Neuronal stem cell (in vitro differentiated cells): ENCODE results near the gene SNRPB.

Experiments used
- DNase-seq: peaks from one replicate; pipeline ENCODE4 v3.0.0-alpha.2; 2013; ENCODE audit warnings: low spot score
- H2AFZ ChIP-seq: one replicate; pipeline ENCODE4 v1.6.1; 2013; ENCODE audit warnings: mild to moderate bottlenecking, low read length, inconsistent platforms
- H2AK5ac ChIP-seq: 2 replicates; pipeline ENCODE4 v1.6.1; 2013; ENCODE audit warnings: low read depth, mild to moderate bottlenecking, inconsistent platforms, low read length, moderate library complexity, mixed read lengths
- H2BK120ac ChIP-seq: 2 replicates; pipeline ENCODE4 v1.6.1; 2013; ENCODE audit warnings: low read depth, mild to moderate bottlenecking, inconsistent platforms, low read length, moderate library complexity, mixed read lengths
- H2BK12ac ChIP-seq: one replicate; pipeline ENCODE4 v1.6.1; 2013; ENCODE audit warnings: low read length, inconsistent platforms
- H2BK15ac ChIP-seq: 2 replicates; pipeline ENCODE4 v1.6.1; 2013; ENCODE audit warnings: mild to moderate bottlenecking, low read length, inconsistent platforms, mixed read lengths
- H2BK5ac ChIP-seq: one replicate; pipeline ENCODE4 v1.6.1; 2013; ENCODE audit warnings: inconsistent platforms, mild to moderate bottlenecking, low read length, moderate library complexity
- H3K14ac ChIP-seq: one replicate; pipeline ENCODE4 v1.6.1; 2013; ENCODE audit warnings: low read length, inconsistent platforms
- H3K18ac ChIP-seq: 2 replicates; pipeline ENCODE4 v1.6.1; 2013; ENCODE audit warnings: low read length, inconsistent platforms
- H3K23ac ChIP-seq: 2 replicates; pipeline ENCODE4 v1.6.1; 2013; ENCODE audit warnings: low read depth, mild to moderate bottlenecking, mixed read lengths, low read length, inconsistent platforms; ENCODE audit not compliant: poor library complexity
- H3K27ac ChIP-seq: replicated peaks from 3 replicates; pipeline ENCODE4 v1.5.1; 2013; ENCODE audit warnings: low read length, inconsistent platforms
- H3K27me3 ChIP-seq, 3 experiments: 2 replicates each; pipeline ENCODE4 v1.6.1; 2013; ENCODE audit warnings: low read length in 3 of 3, mild to moderate bottlenecking in 2 of 3, inconsistent platforms in 1 of 3, low read depth in 1 of 3, mixed read lengths in 1 of 3, moderate library complexity in 1 of 3; ENCODE audit not compliant: control insufficient read depth in 3 of 3, insufficient read depth in 3 of 3
- H3K36me3 ChIP-seq, 2 donors: replicated peaks in 1 of 2; 2 replicates each; pipeline ENCODE4 v1.6.1; 2013; ENCODE audit warnings: low read length in 2 of 2; ENCODE audit not compliant: control insufficient read depth in 2 of 2, insufficient read depth in 2 of 2
- H3K4ac ChIP-seq: 2 replicates; pipeline ENCODE4 v1.6.1; 2013; ENCODE audit warnings: inconsistent platforms, mild to moderate bottlenecking, low read length, moderate library complexity
- H3K4me1 ChIP-seq, 2 donors: 1 replicate in 1 of 2; 2 replicates in 1 of 2; pipeline ENCODE4 v1.6.1; 2013; ENCODE audit warnings: low read length in 2 of 2, low read depth in 1 of 2; ENCODE audit not compliant: control insufficient read depth in 2 of 2, insufficient read depth in 1 of 2
- H3K4me2 ChIP-seq: one replicate; pipeline ENCODE4 v1.6.1; 2013; ENCODE audit warnings: mild to moderate bottlenecking, low read length, inconsistent platforms; ENCODE audit not compliant: insufficient read depth, poor library complexity, severe bottlenecking
- H3K4me3 ChIP-seq, 2 donors: 2 replicates each; pipeline ENCODE4 v1.5.1; 2013; ENCODE audit warnings: low read length in 2 of 2, mild to moderate bottlenecking in 2 of 2, inconsistent platforms in 1 of 2, moderate library complexity in 1 of 2
- H3K79me1 ChIP-seq: one replicate; pipeline ENCODE4 v1.6.1; 2013; ENCODE audit warnings: low read depth, mild to moderate bottlenecking, inconsistent platforms, low read length, moderate library complexity
- H3K9ac ChIP-seq: one replicate; pipeline ENCODE4 v1.6.1; 2013; ENCODE audit warnings: mild to moderate bottlenecking, low read depth, low read length, inconsistent platforms; ENCODE audit not compliant: poor library complexity
- H3K9me3 ChIP-seq, 2 donors: replicated peaks in 1 of 2; 2 replicates each; pipeline versions ENCODE3 to v1.6.1; 2013; ENCODE audit warnings: low read length in 2 of 2, mild to moderate bottlenecking in 2 of 2, inconsistent platforms in 1 of 2, low read depth in 1 of 2, mixed read lengths in 1 of 2, moderate library complexity in 1 of 2; ENCODE audit not compliant: control insufficient read depth in 2 of 2, insufficient read depth in 1 of 2
- H4K8ac ChIP-seq: one replicate; pipeline ENCODE4 v1.6.1; 2013; ENCODE audit warnings: low read depth, mild to moderate bottlenecking, inconsistent platforms, low read length, moderate library complexity
- H4K91ac ChIP-seq: one replicate; pipeline ENCODE4 v1.6.1; 2013; ENCODE audit warnings: low read length, low read depth, mild to moderate bottlenecking, inconsistent platforms; ENCODE audit not compliant: poor library complexity
- WGBS, 2 donors: extraction: QIAGEN DNeasy Blood & Tissue Kit; methylation state at CpG; one replicate each; pipeline ENCODE4 v1.1.7; 2013; ENCODE audit warnings: missing lambda C conversion rate in 2 of 2, mixed read lengths in 1 of 2; ENCODE audit not compliant: insufficient read length in 2 of 2, insufficient replicate concordance in 1 of 2; ENCODE audit errors: extremely low coverage in 2 of 2; 5-methylcytosine and 5-hydroxymethylcytosine counted together

The SNRPB gene

DNA sequence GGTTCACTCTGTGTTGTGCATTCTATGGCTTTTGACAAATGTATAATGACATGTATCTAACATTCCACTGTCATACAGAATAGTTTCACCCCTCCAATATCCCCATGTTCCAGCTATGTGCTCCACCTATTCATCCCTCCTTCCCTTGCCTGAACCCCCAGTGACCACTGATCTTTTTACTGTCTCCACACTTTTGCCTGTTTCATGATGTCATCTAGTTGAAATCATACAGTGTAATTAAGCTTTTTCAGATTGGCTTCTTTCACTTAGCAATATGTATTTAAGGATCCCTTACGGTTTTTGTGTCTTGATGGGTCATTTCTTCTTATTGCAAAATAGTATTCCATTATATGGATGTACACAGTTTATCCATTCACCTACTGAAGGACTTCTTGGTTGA lies 50.1 kb downstream of the SNRPB start:
- no peaks in the 10 kb centered on the region for H3K4me1 ChIP-seq
- H3K4ac ChIP-seq, result no peak overlapping the region
- H3K23ac ChIP-seq, result no peak overlapping the region
- no peak overlapping the region for H2BK12ac ChIP-seq
- DNase-seq, result no peak
- no peak overlapping the region for H3K14ac ChIP-seq
- H3K9ac ChIP-seq, result no peak overlapping the region
- no peak overlapping the region for H3K27ac ChIP-seq
- no peak overlapping the region for H3K4me2 ChIP-seq
- no peak overlapping the region for H2AFZ ChIP-seq
- no peaks in the 10 kb centered on the region for H3K79me1 ChIP-seq
- H3K18ac ChIP-seq, result no peak overlapping the region
- H2BK15ac ChIP-seq, result no peak overlapping the region
- H3K9me3 ChIP-seq, result no peaks in the 10 kb centered on the region
- no peak overlapping the region for H4K91ac ChIP-seq
- H3K27me3 ChIP-seq, result peaks cover 0 to 7% (median 0%) of the 10 kb centered on the region in 3 experiments
- H2BK5ac ChIP-seq, result no peak overlapping the region
- no peak overlapping the region for H2BK120ac ChIP-seq
- no peaks in the 10 kb centered on the region for H3K36me3 ChIP-seq
- no peak overlapping the region for H2AK5ac ChIP-seq
- no CpG with 5 or more reads among the region's 1 CpG for WGBS, 2 donors
- H4K8ac ChIP-seq, result no peak overlapping the region
- H3K4me3 ChIP-seq, result no peak overlapping the region

DNA sequence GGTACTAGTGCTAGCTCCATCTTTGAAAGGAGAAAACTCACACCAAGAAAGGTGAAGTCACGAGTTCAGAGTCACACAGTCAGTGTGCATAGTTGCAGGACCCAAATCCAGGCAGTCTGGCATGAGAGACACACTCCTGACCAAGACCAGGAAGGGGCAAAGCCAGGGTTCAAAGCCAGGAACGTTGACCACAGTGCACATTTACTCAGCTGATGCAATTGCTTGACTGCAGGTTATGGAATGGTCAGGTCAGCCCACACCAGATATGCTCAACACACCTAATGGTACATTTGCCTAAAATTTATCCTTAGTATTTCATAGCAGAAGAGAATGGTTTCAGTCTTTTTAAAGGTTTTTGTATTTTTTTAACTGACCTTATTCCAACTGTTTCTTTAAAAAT lies 52.2 kb downstream of the SNRPB start:
- no peaks in the 10 kb centered on the region for H3K79me1 ChIP-seq
- WGBS, 2 donors, result no CpG with 5 or more reads among the region's 2 CpGs
- H3K9ac ChIP-seq, result no peak overlapping the region
- peaks cover 0 to 13% (median 0%) of the 10 kb centered on the region in 3 experiments for H3K27me3 ChIP-seq
- no peak overlapping the region for H3K4me3 ChIP-seq
- H3K4ac ChIP-seq, result no peak overlapping the region
- H2AFZ ChIP-seq, result no peak overlapping the region
- no peak overlapping the region for H2BK15ac ChIP-seq
- H3K14ac ChIP-seq, result no peak overlapping the region
- no peaks in the 10 kb centered on the region for H3K36me3 ChIP-seq
- no peak overlapping the region for H2BK12ac ChIP-seq
- no peak overlapping the region for H2BK5ac ChIP-seq
- no peak for DNase-seq
- no peaks in the 10 kb centered on the region for H3K4me1 ChIP-seq
- no peak overlapping the region for H4K91ac ChIP-seq
- no peak overlapping the region for H3K27ac ChIP-seq
- no peak overlapping the region for H3K23ac ChIP-seq
- H2AK5ac ChIP-seq, result no peak overlapping the region
- H3K18ac ChIP-seq, result no peak overlapping the region
- no peak overlapping the region for H3K4me2 ChIP-seq
- no peak overlapping the region for H2BK120ac ChIP-seq
- no peaks in the 10 kb centered on the region for H3K9me3 ChIP-seq
- H4K8ac ChIP-seq, result no peak overlapping the region

DNA sequence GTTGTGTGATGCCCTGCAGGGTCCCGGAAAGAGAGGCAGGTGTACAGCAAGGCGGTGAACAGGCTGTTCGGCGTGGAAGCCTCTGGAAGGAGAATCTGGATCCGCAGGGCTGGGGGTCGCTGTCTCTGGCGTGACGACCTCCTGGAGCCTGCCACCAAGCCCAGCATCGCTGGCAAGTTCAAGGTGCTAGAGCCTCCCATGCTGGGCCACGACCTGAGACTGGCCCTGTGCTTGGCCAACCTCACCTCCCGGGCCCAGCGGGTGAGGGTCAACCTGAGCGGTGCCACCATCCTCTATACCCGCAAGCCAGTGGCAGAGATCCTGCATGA lies 53.4 kb downstream of the SNRPB start:
- H3K4me1 ChIP-seq, result no peaks in the 10 kb centered on the region
- no peak overlapping the region for H3K4me2 ChIP-seq
- no peak overlapping the region for H2BK15ac ChIP-seq
- H2BK5ac ChIP-seq, result no peak overlapping the region
- no peak overlapping the region for H3K4ac ChIP-seq
- peak overlapping the region; percentile 35 for H3K18ac ChIP-seq
- no peak overlapping the region for H3K23ac ChIP-seq
- peak overlapping the region; percentile 41 for H3K14ac ChIP-seq
- H4K91ac ChIP-seq, result no peak overlapping the region
- no peak overlapping the region for H4K8ac ChIP-seq
- no peaks in the 10 kb centered on the region for H3K9me3 ChIP-seq
- H3K36me3 ChIP-seq, result no peaks in the 10 kb centered on the region
- no peak overlapping the region for H2AK5ac ChIP-seq
- H3K9ac ChIP-seq, result peak overlapping the region; percentile 10
- no peak overlapping the region for H3K27ac ChIP-seq
- peaks cover 0 to 13% (median 0%) of the 10 kb centered on the region in 3 experiments for H3K27me3 ChIP-seq
- no peak overlapping the region for H2AFZ ChIP-seq
- H2BK12ac ChIP-seq, result no peak overlapping the region
- H3K79me1 ChIP-seq, result no peaks in the 10 kb centered on the region
- no CpG with 5 or more reads among the region's 14 CpGs for WGBS, 2 donors
- no peak for DNase-seq
- no peak overlapping the region for H2BK120ac ChIP-seq
- no peak overlapping the region for H3K4me3 ChIP-seq

DNA sequence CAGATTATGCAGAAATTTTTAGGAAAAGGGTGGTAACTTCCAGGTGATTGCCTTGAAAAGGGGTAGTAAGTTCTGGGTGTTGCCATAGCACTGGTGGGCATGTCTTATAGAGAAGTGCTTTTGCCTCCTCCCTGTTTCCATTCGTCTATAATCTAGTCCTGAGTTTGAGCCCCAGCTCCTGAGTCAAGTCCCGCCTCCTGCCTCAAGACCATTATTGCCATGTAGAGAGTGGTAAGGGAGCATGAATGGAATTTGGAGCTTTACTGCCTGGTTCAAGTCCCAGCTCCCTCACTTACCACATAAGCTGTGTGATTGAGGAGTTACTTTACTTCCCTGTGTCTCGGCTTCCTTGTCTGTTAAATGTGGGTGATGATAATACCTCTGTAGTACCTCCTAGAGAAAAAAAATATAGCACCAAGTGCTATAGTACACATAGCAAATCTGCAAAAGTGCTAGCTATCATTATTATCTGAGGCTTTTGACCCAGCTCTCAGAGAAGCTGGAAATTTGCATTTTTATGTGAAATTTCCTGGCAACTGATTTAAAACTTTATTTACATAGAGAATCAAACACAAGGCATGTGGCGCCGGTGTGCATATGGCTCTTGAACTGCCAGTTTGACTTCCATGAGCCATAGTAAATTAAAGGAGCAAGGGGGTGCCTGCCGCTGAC lies 53.9 kb downstream of the SNRPB start:
- peak overlapping the region; percentile 41 for H3K14ac ChIP-seq
- no peak overlapping the region for H3K18ac ChIP-seq
- no peak overlapping the region for H2BK5ac ChIP-seq
- H3K23ac ChIP-seq, result no peak overlapping the region
- H3K9ac ChIP-seq, result no peak overlapping the region
- DNase-seq, result no peak
- H3K79me1 ChIP-seq, result no peaks in the 10 kb centered on the region
- H3K27me3 ChIP-seq, result peaks cover 0 to 13% (median 0%) of the 10 kb centered on the region in 3 experiments
- no peaks in the 10 kb centered on the region for H3K36me3 ChIP-seq
- WGBS, 2 donors, result no CpG with 5 or more reads among the region's 6 CpGs
- no peak overlapping the region for H3K4ac ChIP-seq
- H3K4me1 ChIP-seq, result no peaks in the 10 kb centered on the region
- no peak overlapping the region for H3K4me3 ChIP-seq
- no peak overlapping the region for H3K4me2 ChIP-seq
- no peak overlapping the region for H2BK12ac ChIP-seq
- no peak overlapping the region for H2BK15ac ChIP-seq
- H2AK5ac ChIP-seq, result no peak overlapping the region
- no peak overlapping the region for H2AFZ ChIP-seq
- H3K27ac ChIP-seq, result no peak overlapping the region
- H3K9me3 ChIP-seq, result no peaks in the 10 kb centered on the region
- H4K91ac ChIP-seq, result no peak overlapping the region
- H2BK120ac ChIP-seq, result no peak overlapping the region
- no peak overlapping the region for H4K8ac ChIP-seq
